GM20431 (cell line): Measurements from ENCODE around the gene THTPA.

Source experiments
- in situ Hi-C: fragments of 300-500 bp; cut with MseI, MboI; formaldehyde crosslinking; loops from one replicate; pipeline ENCODE4 v1.15.0; 2020; ENCODE audit warnings: low sequenced_read_pairs; ENCODE audit not compliant: unreplicated experiment

The THTPA gene, protein sequence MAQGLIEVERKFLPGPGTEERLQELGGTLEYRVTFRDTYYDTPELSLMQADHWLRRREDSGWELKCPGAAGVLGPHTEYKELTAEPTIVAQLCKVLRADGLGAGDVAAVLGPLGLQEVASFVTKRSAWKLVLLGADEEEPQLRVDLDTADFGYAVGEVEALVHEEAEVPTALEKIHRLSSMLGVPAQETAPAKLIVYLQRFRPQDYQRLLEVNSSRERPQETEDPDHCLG

DNA sequence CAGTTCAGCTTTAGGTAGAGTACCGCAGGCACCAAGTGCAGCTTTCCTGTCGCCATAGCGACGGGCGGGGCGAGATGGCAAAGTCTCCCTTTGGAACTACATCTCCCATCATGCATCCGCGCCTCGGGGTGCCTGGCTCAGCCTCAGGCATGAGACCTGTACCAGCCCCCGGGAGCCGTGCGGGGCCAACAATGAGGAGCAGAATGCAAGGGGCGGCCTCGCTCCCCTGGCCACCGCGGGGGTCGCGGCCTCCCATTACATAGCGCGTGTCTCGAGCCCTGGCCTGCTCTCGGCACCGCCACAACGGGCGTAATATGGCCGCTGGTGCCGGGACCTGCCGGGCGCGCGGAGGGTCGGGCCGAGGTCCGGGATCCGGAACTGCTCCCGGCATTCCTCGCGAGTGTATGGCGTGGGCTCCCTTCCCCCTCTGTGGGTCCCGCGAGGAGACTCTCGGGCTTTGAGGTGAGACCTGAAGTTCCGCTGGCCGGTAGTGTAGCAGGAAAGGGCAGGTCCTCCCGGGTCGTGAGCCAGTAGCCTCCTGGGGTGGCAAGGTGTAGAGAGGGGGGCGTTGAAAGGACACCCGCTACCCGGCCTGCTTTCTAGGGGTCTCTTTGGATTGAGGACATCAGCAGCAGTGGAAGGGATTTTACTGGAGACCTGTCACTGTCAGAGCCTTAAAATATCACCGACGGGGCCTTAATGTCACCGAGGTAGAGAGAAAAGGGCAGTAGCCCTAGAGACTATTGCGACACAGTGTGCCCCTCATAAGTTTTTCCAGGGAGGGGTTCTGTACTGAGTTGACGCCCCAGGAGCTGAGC, at the start of gene THTPA:
TSS of gene THTPA (plus strand) at position 390 of the 818 bp plus-strand sequence. CDS start 487 bp downstream, outside the sequence.
- in situ Hi-C loops, result no loop called here

DNA sequence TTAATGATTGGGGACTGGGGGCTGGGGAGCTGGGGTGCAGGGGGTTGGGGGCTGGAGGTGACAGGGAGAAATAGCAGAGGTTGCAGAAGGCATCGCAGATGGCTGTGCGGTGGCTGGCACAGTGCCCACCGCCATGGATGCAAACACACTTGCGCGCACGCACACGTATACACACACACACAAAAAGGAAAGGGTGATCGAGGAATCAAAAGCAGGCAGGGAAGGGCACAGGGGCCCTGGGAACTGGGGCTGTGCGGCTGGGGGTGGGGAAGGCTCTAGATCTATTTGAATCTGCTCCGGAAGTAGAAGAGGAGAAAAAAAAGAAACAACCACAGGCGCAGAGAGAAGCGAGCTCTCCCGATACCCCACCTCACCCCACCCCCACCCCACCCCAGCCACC, 43.9 kb upstream of the THTPA start:
- in situ Hi-C loops, result no loop called here

DNA sequence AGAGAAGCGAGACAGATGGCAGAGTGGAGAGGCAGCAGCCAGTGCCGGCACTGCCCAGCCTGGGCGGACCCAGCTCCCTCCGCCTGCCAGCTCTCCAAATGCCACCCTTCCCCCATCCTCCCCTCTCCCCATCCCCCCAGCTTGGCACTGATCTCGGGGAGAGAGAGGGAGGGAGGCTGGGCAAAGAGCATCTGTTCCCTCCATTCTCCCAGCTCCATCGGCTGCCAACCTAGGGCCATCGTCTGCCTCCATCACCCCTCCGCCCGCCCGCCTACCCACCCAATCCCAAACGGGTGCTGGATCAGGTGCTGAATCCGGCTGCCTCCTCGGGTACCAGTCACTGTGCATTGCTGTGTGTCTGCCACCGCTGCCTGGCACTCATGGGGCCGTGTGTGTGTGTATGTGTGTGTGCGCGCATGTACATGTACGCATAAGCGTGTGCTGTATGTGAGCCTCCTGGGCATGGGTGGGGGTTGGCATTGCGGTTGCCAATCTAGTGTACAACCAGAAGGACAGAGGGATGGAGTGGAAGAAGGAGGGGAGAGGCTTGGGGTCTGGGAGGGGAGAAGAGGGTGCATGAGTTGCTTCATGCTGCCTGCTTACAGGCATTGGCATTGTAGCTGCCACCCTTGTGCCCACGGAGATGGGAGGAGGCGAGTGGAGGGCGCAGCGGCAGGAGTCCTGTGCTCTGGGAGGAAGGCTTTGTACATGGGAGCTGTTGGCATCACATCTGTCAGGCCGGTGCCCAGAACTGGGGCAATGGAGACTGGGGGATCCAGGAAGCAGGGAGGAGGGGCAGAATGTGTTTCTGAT, 42.9 kb upstream of the THTPA start:
- in situ Hi-C loops, result no loop called here

DNA sequence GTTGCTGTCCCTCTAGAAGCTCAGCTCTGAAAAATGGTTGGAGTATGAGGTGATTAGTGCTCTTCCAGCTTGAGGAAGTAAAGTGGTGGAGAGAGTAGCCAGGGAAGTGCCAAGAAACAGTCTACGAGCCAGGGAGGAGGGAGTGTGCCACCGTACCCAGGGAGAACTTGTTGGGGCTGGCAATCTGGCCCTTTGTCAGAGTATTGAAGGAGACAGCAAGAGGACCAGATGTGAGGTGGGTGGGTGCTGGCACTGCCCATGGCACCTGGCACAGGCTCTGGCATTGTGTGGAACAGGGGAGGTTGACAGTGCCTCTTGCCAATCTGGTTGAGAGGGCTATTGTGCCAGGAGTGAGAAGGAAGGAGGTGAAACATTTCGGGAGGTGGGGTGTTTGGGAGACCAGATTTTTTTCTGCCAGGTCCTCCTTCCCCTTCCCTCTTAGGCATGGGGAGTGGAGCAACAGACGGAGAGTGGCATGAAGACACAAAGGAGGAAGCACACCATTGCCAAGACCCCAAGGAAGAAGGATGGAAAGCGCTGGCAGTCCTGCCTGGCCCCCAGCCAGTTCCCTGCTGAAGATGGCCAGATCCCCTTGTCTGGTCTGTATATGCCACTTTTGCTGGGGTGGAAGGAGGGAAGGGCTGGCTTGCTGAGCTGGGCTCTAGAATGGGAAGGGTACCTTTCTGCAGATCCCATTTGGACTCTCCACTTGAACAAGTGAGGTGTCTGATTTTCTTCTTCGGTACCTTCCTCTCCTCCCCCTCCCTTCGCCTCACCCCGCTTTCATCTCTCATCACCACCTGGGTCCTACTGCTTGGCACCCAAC, 42.0 kb upstream of the THTPA start:
- in situ Hi-C loops, result no loop called here

GRCh38 chr14:23514644-23514957, 41.5 kb upstream of the THTPA start:
- in situ Hi-C loops, result no loop called here

GRCh38 chr14:23517650-23518326, 38.3 kb upstream of the THTPA start:
- in situ Hi-C loops, result no loop called here

DNA sequence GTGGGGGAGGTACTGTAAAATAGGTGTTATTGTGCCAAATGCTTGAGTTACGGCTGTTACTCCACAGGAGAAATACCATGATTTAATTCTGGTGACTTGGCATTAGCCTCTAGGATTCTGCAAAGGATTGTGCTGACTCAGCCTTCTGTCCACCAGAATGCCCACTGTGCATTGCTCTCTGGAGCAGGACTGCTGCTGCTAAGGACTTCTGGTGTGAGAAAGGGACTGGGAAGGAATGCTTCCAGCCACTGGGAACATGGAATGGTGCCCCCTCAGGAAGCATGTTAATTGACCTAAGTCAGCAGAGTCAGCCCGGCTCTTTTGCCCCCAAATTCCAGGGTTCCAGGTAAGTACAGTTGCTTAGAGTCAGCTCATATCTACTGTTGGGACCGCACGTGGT, 37.4 kb upstream of the THTPA start:
- in situ Hi-C loops, result no loop called here

DNA sequence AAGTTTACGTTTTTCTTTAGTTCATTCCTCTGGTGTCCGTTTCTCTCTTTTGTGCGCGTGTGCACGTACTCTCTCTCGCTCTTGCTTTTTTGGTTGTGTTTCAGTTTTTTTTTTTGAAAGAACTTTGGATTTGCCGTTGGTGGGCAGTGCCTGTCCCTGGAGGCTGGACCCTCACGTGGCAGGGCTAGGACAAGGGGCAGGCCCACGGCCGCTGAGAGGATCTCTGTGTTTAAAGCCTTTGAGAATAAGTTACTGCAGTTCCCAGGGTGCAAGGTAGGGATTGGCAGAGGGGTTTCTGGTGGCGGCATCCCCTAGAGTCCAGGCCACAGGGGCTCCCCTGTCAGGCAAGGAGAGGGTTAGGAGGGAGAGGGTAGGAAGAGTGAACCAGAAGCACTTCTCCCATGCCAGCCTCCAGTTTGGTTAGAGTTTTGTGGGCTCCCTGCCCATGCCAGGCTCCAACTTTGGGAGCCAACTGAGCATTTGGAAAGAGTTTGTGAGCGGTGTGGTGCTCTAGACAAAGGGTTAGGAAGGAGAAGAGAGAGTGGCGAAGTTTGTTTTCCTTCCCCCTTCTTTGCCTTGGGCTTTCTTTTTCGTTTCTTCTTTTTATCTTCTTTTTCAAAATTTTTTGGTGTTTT, 35.1 kb upstream of the THTPA start:
- in situ Hi-C loops, result no loop called here

- in situ Hi-C loops, result no loop called here
These were observed 34.1 kb upstream of the THTPA start for GRCh38 chr14:23521785-23522640.

GRCh38 chr14:23522643-23523198, 33.4 kb upstream of the THTPA start:
- in situ Hi-C loops, result no loop called here

DNA sequence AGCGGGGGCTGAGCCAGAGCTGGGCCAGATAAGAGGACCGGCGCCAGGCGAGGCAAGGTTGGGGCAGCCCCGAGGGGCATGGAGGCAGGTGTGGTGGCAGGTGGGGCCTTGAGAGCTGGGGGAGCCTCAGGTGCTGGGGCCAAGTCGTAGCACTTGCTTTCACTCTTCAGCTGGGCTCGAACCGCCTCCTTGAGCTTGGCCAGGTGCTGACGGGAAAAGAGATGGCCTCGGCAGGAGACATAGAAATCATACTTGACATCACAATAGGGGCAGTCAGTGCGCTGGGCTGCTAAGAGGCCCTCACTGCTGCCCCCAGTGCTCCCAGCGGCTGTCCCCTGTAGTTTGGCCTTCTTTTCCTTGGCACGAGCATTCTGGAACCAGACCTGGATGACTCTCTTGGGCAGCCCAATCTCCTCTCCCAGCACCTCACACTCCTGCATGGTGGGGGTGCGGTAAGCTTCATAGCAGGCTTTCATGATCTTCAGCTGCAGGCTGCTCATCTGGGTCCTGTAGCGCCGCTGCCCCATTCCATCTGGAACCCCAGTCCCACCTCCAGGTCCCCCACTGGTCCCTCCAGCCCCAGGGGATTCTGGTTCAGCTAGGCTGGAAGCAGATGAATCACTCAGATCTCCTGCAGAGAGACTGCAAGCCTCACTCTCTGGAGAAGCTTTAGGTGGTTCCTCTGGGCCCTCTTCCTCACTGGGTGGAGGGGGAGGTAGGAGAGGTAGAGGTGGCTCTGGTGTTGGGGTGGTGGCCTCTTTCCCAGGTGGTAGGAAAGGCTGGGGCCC, 32.6 kb upstream of the THTPA start:
- in situ Hi-C loops, result no loop called here

DNA sequence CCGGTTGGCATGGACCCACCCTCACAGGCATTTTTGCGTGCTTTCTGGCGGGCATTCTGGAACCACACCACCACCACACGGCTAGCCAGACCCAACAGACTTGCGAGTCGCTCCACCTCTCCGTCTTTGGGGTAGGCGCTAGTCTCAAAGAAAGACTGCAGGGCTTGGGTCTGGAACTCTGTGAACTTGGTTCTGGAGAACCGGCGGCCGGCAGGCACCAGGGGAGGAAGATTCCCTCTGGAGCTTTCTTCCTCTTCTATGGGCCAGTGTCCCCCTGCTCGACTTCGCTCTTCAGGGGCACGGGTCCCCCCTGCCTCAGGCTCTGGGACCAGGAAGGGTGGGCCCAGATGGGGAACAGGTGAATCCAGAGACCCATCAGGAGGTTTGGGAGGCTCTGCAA, 31.1 kb upstream of the THTPA start:
- in situ Hi-C loops, result no loop called here

GRCh38 chr14:23525611-23526010, 30.5 kb upstream of the THTPA start:
- in situ Hi-C loops, result no loop called here

- in situ Hi-C loops, result no loop called here
These were observed 27.5 kb upstream of the THTPA start for GRCh38 chr14:23528555-23528954.

DNA sequence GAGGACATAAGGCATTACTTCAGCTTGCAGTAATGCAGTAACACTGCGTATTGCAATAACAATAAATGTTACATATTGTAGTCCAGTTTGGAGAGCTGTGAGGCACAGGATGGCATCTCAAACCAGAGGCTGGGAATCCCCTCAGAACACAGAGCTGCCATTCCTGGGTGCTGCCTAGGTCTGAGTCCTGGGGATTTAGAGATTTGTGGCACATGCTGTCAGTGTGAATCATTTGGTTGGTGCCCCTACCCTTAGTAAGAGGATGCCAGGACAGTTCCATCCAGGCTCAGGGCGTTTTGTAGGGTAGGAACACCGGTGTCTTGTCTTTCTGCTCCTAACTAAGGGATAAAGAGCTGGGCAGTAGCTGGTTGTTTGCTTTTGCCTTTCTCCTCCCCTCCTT, 27.1 kb upstream of the THTPA start:
- in situ Hi-C loops, result no loop called here

DNA sequence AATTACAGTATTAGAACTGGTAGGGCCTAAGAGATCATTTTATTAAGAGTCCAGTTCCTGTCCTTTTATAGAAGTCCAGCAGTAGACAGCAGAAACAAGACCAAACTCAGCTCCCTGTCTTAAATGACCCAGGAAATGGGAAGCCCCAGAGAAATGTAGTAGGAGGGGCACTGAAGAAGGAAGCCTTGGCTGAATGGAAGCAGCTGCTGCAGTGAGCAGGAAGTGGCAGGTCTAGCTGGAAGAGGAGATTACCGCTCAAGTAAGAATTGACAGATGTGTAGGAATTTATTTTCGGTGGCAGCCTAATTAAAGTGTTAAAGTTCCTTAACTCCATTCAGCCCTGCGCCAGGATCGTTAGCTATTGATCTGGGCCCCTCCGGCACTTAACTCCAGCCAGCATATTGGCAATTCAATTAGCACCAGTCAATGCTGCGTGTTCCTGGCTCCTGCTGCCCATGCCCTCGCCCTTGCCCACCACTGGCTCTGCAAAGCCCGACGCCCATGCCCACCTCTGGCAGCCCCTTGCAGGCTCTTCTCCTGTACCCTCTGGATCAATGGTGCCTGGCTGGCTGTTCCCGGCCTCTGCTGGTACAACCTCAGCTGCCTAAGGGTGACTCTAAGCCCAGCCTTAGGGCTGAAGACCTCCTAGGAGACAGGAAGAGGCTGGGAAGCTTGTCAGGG, 25.6 kb upstream of the THTPA start:
- in situ Hi-C loops, result no loop called here

- in situ Hi-C loops, result no loop called here
These were observed 24.7 kb upstream of the THTPA start for GRCh38 chr14:23531391-23531790.
